OCI-LY7 (cell line): ENCODE data around the gene ISCU. TPM values are rescaled to one million over a fixed set of nuclear protein-coding genes. Genes with fewer than 3 reads are reported as not detected.

ENCODE experiments used
- BruUV-seq: library from RNA; stranded (reverse); fragments of 400-500 nt; replicated peaks from 2 replicates; lab custom pipeline; 2021; lab: Mats Ljungman, UMichigan
- CTCF ChIA-PET: fragments of 300-600 bp; sonication (Branson Sonifier 250); formaldehyde crosslinking; loops from one replicate; lab custom pipeline; 2022; ENCODE audit warnings: antibody characterized with exemption; ENCODE audit not compliant: unreplicated experiment; lab: Charles Lee
- POLR2A ChIA-PET: fragments of 300-600 bp; sonication (Branson Sonifier 250); formaldehyde crosslinking; loops from one replicate; lab custom pipeline; 2022; ENCODE audit warnings: antibody characterized with exemption; lab: Charles Lee
- DNase-seq: peaks from one replicate; pipeline ENCODE4 v3.0.0-alpha.2; 2015; ENCODE audit warnings: low spot score
- H2AFZ ChIP-seq: fragments of 200-600 bp; sonication (generic), shearing (Covaris generic); 2 replicates; pipeline ENCODE4 v1.6.1; 2014; ENCODE audit warnings: mild to moderate bottlenecking, antibody characterized with exemption, low read length, moderate library complexity
- H3K27ac ChIP-seq: fragments of 200-600 bp; sonication (generic); 2 replicates; pipeline ENCODE4 v1.5.1; 2014; ENCODE audit warnings: mixed run types, low read depth, mild to moderate bottlenecking, moderate library complexity, low read length, inconsistent platforms; ENCODE audit not compliant: poor library complexity, severe bottlenecking
- H3K36me3 ChIP-seq: fragments of 200-600 bp; sonication (generic); 2 replicates; pipeline ENCODE4 v1.6.1; 2014; ENCODE audit warnings: mild to moderate bottlenecking, antibody characterized with exemption, low read length, moderate library complexity, mixed read lengths; ENCODE audit not compliant: insufficient read depth
- H3K4me1 ChIP-seq: fragments of 200-600 bp; sonication (generic); 2 replicates; pipeline ENCODE4 v1.5.1; 2014; ENCODE audit warnings: mild to moderate bottlenecking, low read length; ENCODE audit not compliant: insufficient read depth, poor library complexity, severe bottlenecking
- H3K4me2 ChIP-seq: fragments of 200-600 bp; sonication (generic); 2 replicates; pipeline ENCODE4 v1.6.1; 2014; ENCODE audit warnings: mild to moderate bottlenecking, low read length
- H3K4me3 ChIP-seq: fragments of 200-600 bp; sonication (generic); 2 replicates; pipeline ENCODE4 v1.5.1; 2014; ENCODE audit warnings: mild to moderate bottlenecking, low read depth, low read length; ENCODE audit not compliant: poor library complexity, severe bottlenecking
- H3K79me2 ChIP-seq: fragments of 200-600 bp; sonication (generic); 2 replicates; pipeline ENCODE4 v1.6.1; 2016; ENCODE audit warnings: low read depth, mild to moderate bottlenecking, low read length, moderate library complexity, mixed read lengths; ENCODE audit not compliant: insufficient read depth
- H3K9me2 ChIP-seq: fragments of 200-600 bp; sonication (generic); 2 replicates; pipeline ENCODE4 v1.6.1; 2016; ENCODE audit warnings: mild to moderate bottlenecking, low read length, mixed read lengths; ENCODE audit not compliant: insufficient read depth
- H3K9me3 ChIP-seq: fragments of 200-600 bp; sonication (generic); 2 replicates; pipeline ENCODE4 v1.6.1; 2014; ENCODE audit warnings: mild to moderate bottlenecking, mixed run types, low read length, mixed read lengths
- H4K20me1 ChIP-seq: fragments of 200-600 bp; sonication (generic); 2 replicates; pipeline ENCODE4 v1.6.1; 2014; ENCODE audit warnings: mild to moderate bottlenecking, antibody characterized with exemption, low read length, moderate library complexity, mixed read lengths; ENCODE audit not compliant: insufficient read depth
- CTCF ChIP-seq: fragments of 200-600 bp; sonication (generic); conservative IDR thresholded peaks from 2 replicates; pipeline ENCODE4 v1.5.1; 2014; ENCODE audit warnings: mild to moderate bottlenecking, antibody characterized with exemption, low read length, moderate library complexity, mixed read lengths
- EZH2phosphoT487 ChIP-seq: fragments of 200-600 bp; sonication (generic); IDR thresholded peaks from 2 replicates; pipeline ENCODE4 v1.6.1; 2018; ENCODE audit warnings: low read depth, borderline replicate concordance, mild to moderate bottlenecking, mixed run types, antibody characterized with exemption, low read length, moderate library complexity, mixed read lengths
- intact Hi-C: fragments of 100-400 bp; cut with micrococcal nuclease; formaldehyde crosslinking; loops from one replicate; pipeline ENCODE4 v1.10.0; 2022; ENCODE audit not compliant: unreplicated experiment
- total RNA-seq, 2 experiments: library from RNA; depleted of rRNA in 1 of 2; stranded (reverse); fragments of >200 nt in 1 of 2; shearing (Covaris generic) in 1 of 2; gene quantifications; 2 replicates each; pipeline ENCODE4 v1.2.3, GENCODE V29; 2014 to 2022

ISCU gene
- total RNA-seq, 2 experiments from 2014 or later = 123 to 146 TPM

DNA sequence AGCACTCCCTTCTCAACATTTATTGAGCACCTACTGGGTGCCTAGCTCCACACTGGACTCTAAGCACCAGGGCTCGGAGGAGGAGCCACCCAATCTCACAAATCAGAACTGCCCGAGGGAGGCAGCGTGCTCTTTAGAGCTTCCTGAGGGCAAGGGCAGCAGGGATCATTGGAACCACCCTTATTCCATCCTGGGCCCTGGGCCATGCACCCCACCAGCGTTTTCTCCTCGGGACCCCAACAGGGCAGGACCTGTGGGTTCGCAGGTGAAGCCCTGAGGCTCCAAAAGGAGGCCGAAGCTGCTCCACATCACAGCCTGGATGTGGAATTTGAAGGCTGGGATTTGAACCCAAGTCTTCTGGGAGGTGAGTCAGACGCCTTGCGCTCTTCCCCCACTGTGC lies 20.1 kb downstream of the ISCU start:
- DNase-seq = no peak
- BruUV-seq = no TSS peak
- POLR2A ChIA-PET = no interaction called here
- Histone ChIP-seq H3K27ac (no peak overlapping the region), H3K79me2 (no peaks in the 10 kb centered on the region), H3K36me3 (no peaks in the 10 kb centered on the region), H3K9me2 (no peaks in the 10 kb centered on the region), H3K4me1 (peaks cover 12% of the 10 kb centered on the region), H3K9me3 (no peaks in the 10 kb centered on the region), H2AFZ (no peak overlapping the region), H4K20me1 (no peaks in the 10 kb centered on the region), H3K4me3 (no peak overlapping the region), H3K4me2 (no peak overlapping the region)
- CTCF ChIA-PET = no interaction called here
- TF ChIP-seq EZH2phosphoT487 (no peak), CTCF (no peak)
- intact Hi-C loops = no loop called here

GRCh38 chr12:108582978-108583770 lies 20.8 kb downstream of the ISCU start:
- peaks cover 12% of the 10 kb centered on the region for H3K4me1 ChIP-seq
- no peaks in the 10 kb centered on the region for H3K79me2 ChIP-seq
- H3K4me3 ChIP-seq = no peak overlapping the region
- CTCF ChIA-PET = no interaction called here
- intact Hi-C loops = no loop called here
- H3K4me2 ChIP-seq = no peak overlapping the region
- H4K20me1 ChIP-seq = no peaks in the 10 kb centered on the region
- H3K9me2 ChIP-seq = no peaks in the 10 kb centered on the region
- POLR2A ChIA-PET = no interaction called here
- no peaks in the 10 kb centered on the region for H3K36me3 ChIP-seq
- BruUV-seq = no TSS peak
- TF ChIP-seq CTCF (no peak), EZH2phosphoT487 (no peak)
- no peak overlapping the region for H3K27ac ChIP-seq
- no peak overlapping the region for H2AFZ ChIP-seq
- no peaks in the 10 kb centered on the region for H3K9me3 ChIP-seq
- no peak for DNase-seq

GRCh38 chr12:108583991-108584390 lies 21.6 kb downstream of the ISCU start:
- peaks cover 11% of the 10 kb centered on the region for H3K4me1 ChIP-seq
- CTCF ChIA-PET = no interaction called here

More at GRCh38 chr12:108583991-108584390, 21.6 kb downstream of the ISCU start:
- Histone ChIP-seq H3K9me3 (no peaks in the 10 kb centered on the region), H3K27ac (no peak overlapping the region), H3K79me2 (no peaks in the 10 kb centered on the region), H3K4me3 (no peak overlapping the region), H3K4me2 (no peak overlapping the region), H4K20me1 (no peaks in the 10 kb centered on the region), H3K9me2 (no peaks in the 10 kb centered on the region), H2AFZ (no peak overlapping the region), H3K36me3 (no peaks in the 10 kb centered on the region)
- TF ChIP-seq EZH2phosphoT487 (no peak), CTCF (no peak)
- no peak for DNase-seq
- intact Hi-C loops = no loop called here
- POLR2A ChIA-PET = interaction anchor here (0.7 kb wide), 1 partner anchor 443 kb away, joined by 3 read pairs; no protein-coding TSS in a partner anchor
- no TSS peak for BruUV-seq
